ENCODE measurements around the gene C6orf163.
A peak's percentile ranks its signal among the peaks of the same experiment; 100 is the strongest.
"Not testable (repeated sequence)": the region's sequence is repeated elsewhere in the genome, so short reads cannot be mapped to it uniquely, and the experiment has no call there.

The C6orf163 gene

DNA sequence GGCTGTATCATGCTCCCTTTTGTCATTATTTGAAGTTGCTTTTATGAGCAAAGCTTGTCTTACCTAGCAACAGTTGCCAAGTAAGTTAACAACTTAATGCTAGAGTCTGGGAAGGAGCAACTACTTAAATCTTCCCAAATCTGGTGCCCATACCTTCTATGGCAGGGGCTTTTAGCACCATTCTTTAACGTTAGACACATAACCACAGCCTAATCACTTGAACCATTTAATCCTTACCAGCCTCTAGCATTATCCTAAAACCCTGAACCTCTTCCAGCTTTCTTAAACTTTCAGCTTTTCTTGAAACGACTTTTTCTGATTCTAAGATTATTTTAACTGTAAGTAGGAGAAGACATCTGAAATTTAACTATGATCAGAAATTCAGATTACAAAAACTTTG is at the start of gene C6orf163:
C6orf163 (plus strand) TSS at position 83 of the 400 bp plus-strand sequence; CDS start at position 370, 287 bp downstream.
- no peak for DNase-seq

DNA sequence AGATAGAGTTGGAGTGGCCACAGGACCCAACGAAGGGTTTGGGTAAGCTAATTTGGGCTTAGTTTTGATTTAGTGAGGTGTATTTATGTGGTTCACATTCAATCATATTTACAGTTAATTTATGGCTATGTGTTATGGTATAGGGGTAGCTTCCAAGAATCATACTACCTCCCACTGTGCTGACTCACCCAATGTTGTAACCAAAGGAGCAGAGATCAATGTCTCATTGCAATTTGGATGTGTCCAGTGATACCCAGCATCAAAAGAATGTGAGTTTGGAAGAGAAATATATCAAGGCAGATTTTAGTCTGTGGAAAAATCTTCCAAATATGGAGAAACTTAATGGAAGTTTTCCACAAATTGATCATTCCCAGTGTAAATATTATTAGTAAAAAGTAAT is 47.5 kb upstream of the C6orf163 start:
- DNase-seq, result no peak

DNA sequence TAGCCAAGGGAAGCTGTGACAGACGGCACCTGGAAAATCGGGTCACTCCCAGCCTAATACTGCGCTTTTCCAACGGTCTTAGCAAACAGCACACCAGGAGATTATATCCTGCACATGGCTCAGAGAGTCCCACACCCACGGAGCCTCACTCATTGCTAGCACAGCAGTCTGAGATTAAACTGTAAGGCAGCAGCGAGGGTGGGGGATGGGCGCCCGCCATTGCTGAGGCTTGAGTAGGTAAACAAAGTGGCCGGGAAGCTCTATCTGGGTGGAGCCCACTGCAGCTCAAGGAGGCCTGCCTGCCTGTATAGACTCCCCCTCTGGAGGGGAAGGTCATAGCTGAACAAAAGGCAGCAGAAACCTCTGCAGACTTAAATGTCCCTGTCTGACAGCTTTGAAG is 43.3 kb upstream of the C6orf163 start:
- not testable (repeated sequence) for DNase-seq

DNA sequence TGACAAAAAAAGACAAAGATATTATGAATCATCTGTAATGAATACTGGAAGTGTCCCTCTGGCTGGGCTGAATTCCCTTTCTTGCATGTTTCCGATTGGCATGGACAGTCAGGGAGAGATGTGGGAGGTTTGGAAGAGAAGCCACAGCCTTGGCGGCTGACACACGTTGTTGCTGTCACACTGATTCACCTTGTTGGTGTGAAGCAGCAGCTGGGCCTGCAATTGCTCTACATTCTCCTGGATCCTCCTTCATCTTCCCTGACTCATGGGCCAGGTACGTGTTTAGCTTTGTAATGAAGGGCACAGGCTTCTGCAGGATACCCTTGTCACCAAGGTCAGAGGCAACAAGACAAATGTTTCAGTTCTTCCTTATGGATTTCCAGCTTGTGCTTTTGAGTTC is 35.6 kb upstream of the C6orf163 start:
- no peak for DNase-seq

DNA sequence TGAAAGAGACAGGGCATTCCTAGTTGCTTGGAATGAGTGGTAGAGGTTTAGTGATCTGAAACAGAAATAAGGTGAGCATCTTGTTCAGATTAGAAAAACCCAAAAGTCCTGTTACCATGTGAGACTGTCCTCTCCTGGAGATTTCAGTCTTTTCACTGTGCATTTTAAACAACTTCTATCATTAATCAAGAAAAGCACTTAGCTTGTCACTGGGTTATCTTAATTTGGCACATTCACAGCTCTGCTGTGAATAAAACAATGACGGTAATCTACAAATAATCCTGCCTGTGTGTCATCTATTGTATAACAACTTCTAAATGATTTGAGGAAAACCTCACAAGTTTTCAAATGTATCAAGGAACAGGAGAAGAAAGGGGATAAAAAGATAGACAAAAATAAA is 31.8 kb upstream of the C6orf163 start:
- DNase-seq, result no peak

DNA sequence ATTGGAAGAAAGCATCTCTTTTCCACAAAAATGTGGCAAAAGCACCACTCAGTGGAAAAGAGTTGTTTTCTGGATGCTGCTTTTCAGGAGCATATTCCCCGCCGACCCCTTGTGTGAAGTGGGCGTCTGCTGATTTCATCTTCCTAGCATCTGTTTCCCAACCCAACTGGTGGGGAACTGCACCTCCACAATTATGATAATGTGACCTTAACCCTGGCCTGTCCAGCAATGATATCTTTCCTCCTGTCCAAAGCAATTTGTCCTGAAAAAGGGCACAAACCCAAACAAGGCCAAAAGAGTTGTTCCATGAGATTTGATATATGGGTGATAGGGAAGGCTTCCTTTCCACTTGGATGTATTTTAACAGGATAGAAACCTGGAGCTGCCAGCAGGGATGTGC is 29.5 kb upstream of the C6orf163 start:
- no peak for DNase-seq

DNA sequence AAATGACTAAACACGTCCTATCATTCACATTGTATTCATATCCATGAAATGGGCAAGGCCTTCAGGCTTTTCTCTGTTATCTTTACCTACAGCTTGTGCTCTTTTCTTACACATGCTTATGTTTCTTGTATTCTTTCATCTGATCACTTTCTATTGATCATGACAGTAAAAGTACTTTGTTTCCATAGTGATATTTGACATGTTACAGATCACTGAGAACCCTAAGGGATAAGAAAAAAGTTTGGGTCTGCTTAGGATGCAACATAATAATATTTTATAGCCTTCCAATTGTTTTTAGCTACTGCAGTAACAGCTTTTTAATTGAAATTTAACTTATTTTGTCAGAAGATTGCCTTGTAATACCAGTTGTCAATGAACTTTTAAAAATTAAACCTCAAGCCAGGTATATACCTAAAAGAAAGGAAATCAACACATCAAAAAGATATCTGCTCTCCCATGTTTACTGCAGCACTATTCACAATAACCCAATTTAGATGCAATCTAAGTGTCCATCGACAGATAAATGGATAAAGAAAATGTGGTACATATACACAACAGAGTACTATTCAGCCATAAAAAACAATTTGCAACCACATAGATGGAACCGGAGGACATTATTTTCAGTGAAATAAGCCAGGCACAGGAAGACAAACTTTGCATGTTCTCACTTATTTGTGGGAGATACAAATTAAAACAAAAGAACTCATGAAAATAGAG is 25.2 kb upstream of the C6orf163 start:
- DNase-seq, result no peak

DNA sequence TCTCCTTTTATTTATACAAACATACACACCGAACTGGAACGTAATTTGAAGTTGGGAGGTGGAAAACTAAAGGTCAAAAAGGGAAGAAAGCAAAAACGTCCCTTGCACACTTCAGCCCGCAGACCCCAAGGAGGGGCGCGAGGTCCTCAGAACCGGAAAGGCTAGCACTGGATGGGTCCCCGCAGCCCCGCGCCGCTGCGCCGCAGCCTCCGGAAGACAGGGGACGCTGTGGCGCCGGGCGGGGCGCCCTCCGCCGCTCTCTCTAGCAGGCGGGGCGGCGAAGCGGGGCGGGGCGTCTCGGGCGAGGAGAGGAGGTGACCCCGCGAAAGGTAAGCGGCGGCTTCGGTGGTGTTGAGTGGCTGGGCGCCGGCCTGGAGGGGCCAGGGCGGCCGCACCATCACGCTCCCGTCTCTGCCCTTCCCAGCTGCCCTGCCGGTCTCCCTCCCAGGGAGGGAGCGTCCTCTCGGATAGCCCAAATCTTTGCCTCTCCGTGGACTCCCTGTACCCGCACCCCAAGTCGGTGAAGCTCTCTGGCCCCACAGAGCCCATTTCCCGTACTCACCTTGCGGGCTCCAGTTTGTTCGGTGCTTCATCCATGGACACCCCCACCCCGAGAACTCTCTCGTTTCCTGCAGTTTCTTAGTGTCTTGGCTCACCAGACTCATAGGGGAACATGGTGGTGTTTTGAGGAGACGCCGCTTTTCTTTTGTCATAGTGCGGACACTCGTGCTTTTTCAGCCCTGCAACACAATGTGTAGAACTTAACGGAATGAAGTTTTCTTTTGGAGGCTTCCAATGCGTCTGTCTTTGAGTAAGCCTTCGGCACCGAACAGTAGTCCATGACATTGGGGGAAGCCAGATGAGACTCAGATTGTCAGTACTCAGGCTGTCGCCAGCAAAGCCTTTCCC is 22.1 kb upstream of the C6orf163 start, which contains the start of gene SMIM8:
SMIM8 (plus strand) TSS at position 285 of the 909 bp plus-strand sequence. CDS start 14,444 bp downstream, outside the sequence.
- DNase-seq, result peak; percentile 93

DNA sequence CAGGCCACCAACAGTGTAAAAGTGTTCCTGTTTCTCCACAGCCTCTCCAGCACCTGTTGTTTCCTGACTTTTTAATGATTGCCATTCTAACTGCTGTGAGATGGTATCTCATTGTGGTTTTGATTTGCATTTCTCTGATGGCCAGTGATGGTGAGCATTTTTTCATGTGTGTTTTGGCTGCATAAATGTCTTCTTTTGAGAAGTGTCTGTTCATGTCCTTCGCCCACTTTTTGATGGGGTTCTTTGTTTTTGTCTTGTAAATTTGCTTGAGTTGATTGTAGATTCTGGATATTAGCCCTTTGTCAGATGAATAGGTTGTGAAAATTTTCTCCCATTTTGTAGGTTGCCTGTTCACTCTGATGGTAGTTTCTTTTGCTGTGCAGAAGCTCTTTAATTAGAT is 20.7 kb upstream of the C6orf163 start:
- not testable (repeated sequence) for DNase-seq

DNA sequence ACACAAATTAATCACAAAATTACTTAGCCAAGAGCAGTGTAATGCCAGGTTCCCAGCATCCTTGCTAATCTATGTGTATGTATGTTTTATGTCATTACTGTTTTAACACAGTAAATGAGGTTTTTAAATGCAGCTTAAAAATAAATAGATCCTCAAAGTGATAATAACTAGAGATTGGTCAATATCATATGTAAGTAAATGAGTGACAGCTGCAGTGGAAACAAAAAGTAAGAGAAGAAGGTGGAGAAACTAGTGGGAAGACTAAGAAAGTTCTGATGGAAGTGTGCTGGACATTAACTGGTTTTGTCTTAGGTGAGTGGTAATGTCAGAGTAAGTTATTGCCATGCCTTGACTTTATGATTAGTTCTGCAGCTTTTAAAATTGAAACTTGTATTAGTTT is 13.7 kb upstream of the C6orf163 start:
- DNase-seq, result no peak

DNA sequence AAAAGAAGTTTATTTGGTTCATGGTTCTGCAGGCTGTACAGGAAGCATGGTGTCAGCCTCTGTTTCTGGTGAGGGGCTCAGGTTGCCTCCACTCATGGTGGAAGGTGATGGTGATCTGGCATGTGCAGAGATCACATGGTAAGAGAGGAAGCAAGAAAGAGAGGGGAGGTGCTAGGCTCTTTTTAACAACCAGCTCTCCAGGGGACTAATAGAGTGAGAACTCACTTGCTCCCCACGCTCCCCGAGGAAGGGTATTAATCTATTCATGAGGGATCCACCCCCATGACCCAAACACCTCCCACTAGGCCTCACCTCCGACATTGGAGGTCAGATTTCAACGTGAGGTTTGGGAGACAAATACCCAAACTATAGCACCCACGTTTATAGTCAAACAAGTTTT is 11.6 kb upstream of the C6orf163 start:
- no peak for DNase-seq

DNA sequence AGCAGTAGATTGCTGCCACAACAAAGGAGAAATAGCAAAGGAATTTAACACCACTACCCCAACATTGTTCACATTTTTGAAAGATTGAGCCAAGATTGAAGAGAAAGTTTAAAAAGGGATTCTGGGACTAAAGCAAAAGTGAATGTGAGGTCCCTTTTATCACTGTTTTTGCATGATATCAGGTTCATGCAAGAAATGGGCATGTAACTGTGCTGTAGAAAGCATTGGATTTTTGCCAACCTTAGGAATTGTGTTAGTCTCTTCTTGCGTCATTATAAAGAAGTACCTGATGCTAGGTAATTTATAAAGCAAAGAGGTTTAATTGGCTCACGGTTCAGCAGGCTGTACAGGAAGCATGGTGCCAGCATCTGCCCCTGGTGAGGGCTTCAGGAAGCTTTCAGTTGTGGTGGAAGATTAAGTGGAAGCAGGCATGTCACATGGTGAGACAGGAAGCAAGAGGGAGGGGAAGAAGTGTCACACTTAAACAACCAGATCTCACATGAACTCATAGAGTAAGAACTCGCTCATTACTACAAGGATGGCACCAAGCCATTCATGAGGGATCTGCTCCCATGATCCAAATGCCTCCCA is 10.9 kb upstream of the C6orf163 start:
- DNase-seq, result no peak

DNA sequence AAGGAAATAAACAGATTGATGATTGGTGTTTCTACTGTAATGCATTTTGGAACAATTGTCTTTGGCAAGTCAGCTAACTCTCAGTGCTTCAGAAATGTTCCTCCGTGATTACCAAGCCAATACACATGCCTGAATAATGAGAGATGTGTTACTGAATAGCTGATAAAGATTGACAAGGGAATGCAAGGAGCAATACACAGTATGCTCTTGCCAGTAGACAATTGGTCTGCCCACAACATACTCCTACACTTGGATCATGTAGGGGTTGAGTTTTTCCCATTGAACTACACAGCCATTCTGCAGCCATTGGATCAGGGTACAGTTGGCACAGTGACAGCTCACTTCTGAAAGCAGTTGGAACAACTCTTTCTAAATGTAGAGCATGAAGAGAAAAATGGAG is 9.9 kb upstream of the C6orf163 start:
- DNase-seq, result no peak

DNA sequence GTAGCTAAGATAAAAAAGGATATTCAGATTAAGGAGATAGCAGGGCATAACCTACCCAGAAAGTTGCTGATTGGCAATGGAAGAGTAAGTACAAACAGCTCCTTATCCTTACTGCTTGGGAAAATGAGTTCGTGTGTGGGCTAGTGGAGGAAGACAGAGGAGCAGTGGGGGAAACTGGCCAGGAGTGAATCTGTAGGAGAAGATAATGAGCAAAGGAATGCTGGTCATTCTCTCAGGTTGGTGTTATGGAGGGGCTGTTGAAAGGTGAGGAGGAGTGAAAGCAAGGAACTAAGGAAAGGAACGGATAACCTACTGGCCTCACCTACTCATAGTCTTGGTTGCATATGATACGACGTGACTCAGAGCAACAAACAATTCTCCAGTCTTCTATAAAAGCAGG is 8.2 kb upstream of the C6orf163 start:
- no peak for DNase-seq

DNA sequence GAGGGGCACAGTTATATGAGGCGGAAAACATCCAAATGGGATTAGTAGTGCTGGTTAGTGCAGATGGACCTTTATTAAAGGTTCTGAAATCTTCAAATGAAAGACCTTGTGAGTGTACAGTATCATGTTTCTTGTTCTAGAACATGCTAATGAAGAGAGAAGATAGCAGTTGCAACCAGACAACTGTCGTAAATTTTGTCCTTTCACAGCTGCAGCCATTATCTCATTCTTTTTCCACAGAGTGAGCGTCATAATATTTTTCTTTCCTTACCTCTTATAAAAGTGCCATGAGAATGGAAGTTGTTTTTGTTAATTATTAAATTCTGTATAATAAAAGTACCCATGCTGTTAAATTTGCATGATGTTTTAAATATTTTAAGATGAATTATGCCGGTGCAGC is 4.4 kb upstream of the C6orf163 start:
- DNase-seq, result no peak

DNA sequence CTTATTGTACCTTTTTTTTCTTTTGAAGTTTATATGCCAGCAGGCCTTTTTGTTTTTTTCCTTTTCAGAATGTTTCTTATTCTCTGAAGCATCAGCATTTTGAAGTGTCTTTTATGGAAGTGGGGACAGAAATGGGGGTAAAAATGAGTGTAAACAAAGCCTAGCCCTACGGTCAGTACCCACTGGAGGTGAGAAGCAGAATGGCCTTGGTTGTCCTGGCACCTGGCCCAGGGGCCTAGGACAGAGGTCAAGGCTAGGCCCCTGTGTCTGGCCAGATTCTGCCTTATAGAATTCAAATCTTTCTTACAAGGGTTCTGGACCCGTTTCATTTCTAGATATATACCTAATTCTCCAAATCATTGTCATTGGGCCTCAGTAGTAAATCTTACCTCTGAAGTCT is 3.5 kb upstream of the C6orf163 start:
- DNase-seq, result no peak

DNA sequence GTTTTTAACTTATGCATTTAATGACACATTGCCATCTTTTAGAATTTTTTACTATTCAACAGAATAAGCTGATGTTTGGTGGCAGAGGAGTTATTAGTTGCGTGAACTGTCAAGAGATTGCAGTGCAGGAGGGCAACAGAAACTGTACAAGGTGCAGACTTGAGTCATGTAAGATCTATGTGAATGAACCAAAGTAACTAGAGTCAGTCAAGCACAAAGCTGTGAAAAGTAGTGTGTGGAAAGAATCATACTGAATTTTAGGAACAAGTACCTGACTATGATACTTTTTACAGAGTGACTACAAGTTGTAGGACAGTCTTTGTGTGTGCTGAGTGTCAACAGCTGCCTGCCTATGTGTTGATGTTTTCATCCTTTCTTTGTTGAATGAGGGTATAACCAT is 2.7 kb upstream of the C6orf163 start:
- DNase-seq, result no peak

DNA sequence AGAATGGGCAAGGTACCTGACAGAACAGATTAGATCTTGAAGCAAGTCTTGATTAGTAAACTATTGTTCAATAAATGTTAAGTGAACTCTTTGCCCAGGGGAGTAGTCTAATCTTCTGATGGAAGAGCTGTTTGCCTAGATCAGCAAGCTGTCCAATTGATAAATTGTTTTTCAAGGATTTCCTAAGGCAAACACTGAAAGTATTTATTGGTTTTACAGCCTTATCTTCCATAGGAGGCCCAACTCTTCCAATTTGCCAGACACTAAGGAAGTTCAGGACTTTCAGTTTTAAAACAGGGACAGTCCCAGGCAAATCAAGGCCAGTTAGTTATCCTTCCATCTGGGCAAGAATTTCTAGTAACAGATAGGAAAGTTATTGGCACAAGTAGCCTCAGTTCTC is 1.8 kb upstream of the C6orf163 start:
- no peak for DNase-seq

DNA sequence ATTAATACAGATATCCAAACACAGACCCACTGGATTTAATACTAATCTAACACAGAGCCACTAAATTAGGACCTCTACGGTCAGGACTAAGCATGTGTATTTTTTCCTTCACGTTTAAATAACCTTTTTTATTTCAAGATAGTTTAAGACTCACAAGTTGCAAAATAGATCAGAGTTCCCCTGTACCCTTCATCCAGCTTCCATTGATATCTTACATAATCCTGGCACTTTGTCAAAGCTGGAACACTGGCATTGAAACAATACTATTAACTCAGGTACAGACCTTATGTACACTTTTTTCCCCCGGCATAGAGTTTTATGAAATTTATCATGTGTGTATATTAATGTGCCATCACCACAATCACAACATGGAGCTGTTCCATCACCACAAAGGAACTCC is 2.1 kb downstream of the C6orf163 start:
- no peak for DNase-seq

DNA sequence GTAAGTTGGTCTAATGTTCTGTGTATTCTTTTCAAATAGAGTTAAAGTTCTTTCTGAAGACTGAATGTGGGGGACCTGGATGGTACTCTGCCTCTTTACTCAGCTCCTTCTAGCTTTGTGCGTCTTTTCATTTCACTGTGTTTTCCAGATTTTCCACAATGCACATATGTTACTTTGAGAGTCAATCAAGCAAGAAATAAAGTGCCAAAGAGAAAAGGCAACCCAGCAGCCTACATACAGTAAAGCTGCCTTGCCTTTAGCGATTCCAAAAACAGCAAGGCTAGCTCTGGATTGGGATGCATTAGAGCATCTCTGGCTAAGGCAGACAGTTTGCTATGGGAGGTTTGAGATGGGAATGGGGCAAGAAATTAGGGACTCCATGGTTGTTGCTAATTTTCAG is 5.3 kb downstream of the C6orf163 start:
- no peak for DNase-seq

DNA sequence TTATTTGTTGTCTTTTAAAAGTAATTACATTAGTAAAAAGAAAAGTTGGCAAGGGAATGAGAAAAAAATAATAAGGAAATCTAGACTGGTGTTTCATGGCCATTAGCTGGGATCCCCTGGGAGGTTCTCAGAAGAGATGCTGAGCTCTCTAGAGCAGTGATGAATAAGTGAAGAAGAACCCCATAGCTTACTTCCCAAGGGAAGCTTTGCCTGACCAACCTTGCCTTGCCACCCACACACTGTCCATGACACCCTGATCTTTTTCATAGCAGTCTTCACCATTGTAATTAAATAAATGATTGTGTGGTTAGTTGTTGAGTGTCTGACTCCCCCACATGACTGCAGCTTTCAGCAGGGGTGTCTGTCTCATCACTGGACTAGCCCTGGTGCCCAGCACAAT is 5.9 kb downstream of the C6orf163 start:
- no peak for DNase-seq

DNA sequence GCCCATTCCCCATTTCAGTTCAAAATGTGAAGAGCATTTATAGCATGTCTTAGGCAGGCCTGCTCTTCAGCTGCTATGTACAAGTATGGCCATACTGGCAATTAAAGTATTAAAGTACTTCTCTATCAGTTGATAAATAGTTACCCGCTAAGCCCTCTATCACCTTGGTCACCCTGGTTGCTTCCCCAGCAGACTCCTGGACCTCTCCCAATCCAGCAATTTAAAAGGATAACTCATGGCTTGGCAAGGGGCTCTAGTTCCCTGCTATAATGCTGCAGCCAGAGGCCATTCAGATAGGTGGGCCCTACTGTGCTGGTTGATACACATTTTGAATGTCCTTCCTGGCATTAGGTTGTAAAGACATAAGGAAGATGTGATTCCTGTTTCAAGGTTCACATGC is 7.0 kb downstream of the C6orf163 start:
- DNase-seq, result no peak

DNA sequence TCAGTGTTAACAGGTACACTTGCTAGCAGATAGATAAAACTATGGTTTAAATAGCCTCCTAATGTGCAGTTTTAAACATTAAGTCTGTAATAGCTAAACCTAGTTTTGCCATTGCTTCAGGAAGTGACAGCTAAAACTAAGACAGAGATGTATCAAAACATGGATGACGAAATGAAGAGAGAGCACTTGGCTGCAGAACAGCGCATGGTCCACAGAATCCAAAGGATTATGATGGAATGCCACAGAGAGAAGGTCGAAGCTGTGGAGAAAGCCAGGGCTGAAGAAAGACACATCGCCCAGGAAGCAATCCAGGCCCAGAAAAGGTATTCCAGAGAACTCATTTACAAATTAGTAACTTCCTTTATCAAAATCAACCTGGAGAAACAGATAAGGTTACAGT is 11.6 kb downstream of the C6orf163 start:
- no peak for DNase-seq

All from activated CD4-positive, CD25-positive, alpha-beta regulatory T cell treated with anti-CD3 and anti-CD28 coated beads, Interleukin-2, amount 50 U/mL, for 72 hours (primary cell).